Activated naive CD4-positive, alpha-beta T cell (primary cell): ENCODE data around the gene KISS1R.
"Not testable (repeated sequence)": the region's sequence is repeated elsewhere in the genome, so short reads cannot be mapped to it uniquely, and the experiment has no call there.

ENCODE experiments used
- DNase-seq, 4 experiments: peaks; one replicate each; lab custom pipeline; 2025; lab: John Stamatoyannopoulos, UW

Gene KISS1R

DNA sequence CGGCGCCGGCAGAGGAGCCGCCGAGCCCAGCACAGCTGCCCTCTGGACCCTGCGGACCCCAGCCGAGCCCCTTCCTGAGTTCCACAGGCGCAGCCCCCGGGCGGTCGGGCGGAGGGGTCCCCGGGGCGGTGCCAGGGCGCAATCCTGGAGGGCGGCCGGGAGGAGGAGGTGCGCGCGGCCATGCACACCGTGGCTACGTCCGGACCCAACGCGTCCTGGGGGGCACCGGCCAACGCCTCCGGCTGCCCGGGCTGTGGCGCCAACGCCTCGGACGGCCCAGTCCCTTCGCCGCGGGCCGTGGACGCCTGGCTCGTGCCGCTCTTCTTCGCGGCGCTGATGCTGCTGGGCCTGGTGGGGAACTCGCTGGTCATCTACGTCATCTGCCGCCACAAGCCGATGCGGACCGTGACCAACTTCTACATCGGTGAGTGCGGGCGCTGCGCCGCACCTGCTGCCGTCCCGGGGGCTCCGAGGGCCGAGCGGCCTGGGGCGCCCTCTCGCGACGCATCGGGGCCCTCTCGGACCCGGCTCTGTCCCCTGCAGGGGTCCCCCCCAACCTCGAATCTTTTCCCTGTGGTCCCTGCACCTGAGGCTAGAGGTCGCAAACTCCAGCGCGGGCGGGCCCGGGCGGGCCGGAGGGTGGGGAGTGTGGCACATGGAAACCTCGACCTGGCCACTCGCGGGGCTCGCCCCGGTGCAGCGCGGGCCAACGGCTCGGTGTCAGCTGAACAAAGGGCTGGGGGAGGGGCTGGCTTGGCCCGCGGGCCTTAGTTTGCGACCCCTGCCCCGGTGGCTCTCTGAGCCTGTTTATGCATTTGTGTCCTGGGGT lies at the start of gene KISS1R:
TSS of gene KISS1R (plus strand) at position 11 of the 829 bp plus-strand sequence. CDS start at position 181, 170 bp downstream.
- DNase-seq, result peak in 2 of 4 experiments; percentile 21 to 34

DNA sequence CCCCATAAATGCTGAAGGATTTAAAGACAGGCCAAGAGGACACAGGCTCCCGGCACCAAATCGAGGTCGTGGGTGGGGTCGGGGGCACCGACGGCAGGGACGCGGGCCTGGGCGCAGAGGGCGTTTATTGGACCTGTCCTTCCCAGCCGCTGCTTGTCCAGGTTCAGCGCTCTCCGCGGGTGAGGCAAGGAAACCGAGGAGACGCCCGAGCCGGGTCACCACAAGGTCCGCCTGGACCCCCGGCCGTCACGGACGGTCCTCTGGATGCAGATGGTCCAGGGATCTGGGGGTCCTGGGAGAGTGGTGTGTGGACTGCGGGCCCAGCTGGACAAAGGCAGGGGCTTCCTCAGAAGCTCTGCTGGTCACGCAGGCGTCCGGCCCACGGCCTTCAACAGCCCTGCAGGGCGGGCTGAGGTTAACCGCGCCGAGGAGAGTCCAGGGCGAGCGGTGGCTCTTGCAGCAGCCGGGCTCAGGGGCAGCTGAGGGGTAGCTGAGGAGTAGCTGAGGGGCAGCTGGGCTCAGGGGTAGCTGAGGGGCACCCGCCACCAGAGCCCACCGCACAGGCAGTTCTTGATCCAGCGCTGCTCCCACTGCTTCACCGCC lies 49.2 kb upstream of the KISS1R start:
- no peak for DNase-seq

DNA sequence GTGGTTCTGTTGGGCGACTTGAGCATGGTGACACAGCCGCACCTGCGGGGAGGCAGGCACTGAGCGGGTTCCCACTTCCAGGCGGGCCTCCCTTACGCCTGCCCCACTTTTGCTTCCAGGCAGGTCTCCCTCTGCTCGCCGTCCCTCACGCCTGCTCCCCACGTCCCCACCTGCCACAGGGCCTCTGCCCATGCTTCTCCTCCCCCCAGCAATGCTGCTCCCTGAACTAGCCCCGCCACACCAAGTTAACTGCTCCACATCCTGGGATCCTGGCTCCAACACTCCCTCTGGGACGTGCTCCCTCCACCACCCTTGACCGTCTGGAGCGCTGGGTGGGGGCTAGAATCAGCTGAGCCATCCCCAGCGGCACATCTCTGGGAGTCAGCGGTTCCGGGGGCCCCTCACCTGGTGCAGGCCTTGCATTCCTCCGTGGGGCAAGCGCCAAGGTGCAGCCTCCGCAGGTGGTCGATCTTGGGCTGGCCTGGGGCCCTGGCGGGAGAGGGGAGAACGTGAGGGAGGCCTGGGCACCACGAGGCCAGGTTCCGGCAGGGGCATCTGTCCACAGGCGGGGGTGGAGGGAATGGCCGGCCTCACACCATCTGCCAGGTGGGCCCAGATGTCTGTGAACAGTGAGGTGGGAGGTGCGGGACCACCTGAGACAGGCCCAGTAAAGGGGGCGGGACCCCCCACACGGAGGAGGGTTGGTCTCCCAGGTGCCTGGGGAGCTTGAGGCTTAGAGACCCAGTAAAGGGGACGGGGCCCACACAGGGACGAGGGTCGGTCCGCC lies 48.5 kb upstream of the KISS1R start:
- DNase-seq, result no peak

DNA sequence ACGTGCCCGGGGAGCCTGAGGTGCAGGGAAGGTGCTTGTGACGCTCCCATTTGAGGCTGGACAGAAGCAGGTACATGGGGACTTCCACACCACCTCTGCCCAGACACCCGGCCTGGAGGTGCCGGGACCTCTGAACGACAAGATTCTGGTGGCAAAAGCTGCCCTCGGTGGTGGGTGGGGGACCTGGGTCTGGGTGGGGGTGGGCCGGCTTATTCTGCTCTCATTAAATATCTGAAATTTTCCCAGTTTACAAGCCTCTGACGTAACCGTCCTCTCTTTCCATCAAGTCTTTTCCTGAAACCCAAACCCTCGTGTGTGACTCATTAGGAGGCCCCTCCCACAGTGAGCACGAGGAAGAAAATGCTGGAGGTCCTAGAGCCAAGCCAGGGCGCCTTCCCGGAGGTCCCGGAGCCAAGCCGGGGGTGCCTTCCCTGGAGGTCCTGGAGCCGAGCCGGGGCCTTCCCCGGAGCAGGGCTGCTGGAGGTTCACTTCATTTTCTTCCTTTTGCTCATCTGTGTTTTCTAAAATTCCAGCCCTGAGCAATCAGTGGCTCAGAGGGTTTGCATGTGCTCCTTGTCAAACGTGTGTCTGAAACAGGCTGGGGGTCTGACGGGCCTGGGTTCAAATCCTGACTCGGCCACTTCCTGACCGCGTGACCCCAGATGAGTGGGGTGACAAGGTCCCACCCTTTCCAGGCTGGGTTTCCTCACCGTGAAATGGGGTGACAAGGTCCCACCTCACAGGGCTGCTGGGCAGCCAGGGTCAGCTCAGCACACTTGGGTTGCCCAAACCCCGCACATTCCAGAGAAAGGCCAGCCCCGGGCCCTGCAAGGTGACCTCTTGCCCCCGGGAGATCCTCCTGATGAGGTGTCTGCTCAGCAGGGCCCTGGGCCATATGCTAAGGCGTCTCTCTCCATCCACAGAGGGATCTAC lies 47.6 kb upstream of the KISS1R start:
- no peak for DNase-seq

DNA sequence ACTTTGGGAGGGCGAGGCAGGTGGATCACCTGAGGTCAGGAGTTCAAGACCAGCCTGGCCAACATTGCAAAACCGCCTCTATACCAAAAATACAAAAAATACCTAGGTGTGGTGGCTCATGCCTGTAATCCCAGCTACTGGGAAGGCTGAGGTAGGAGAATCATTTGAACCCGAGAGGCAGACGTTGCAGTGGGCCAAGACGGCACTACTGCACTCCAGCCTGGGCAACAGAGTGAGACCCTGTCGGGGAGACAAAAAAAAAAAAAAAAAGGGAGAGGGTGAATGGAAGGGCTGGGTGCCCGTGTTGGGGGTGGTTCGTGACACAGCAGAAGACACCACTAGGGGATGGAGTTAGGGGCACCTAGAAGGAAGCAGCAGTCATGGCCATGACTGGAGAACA lies 46.8 kb upstream of the KISS1R start:
- DNase-seq, result no peak

DNA sequence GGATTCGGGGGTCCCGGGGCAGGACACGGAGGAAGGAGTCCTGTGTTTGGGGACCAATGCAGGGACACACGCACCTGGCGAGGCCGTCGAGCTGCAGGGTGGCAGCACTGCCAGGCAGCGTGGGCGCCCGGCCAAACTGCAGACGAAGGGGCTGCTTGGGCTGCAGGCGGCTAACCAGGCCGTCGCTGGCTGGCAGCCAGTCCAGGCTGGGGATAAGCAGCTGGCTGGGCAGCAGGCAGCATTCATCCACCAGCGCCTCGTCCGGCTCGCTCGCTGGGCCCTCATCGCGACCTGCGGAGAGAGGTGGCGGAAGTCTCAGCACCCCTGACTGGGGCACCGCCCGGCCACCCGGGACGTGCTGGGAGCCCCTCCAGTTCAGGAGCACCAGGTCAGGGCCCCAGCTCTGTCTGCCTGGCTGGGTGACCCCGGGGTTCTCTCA lies 46.2 kb upstream of the KISS1R start:
- no peak for DNase-seq

DNA sequence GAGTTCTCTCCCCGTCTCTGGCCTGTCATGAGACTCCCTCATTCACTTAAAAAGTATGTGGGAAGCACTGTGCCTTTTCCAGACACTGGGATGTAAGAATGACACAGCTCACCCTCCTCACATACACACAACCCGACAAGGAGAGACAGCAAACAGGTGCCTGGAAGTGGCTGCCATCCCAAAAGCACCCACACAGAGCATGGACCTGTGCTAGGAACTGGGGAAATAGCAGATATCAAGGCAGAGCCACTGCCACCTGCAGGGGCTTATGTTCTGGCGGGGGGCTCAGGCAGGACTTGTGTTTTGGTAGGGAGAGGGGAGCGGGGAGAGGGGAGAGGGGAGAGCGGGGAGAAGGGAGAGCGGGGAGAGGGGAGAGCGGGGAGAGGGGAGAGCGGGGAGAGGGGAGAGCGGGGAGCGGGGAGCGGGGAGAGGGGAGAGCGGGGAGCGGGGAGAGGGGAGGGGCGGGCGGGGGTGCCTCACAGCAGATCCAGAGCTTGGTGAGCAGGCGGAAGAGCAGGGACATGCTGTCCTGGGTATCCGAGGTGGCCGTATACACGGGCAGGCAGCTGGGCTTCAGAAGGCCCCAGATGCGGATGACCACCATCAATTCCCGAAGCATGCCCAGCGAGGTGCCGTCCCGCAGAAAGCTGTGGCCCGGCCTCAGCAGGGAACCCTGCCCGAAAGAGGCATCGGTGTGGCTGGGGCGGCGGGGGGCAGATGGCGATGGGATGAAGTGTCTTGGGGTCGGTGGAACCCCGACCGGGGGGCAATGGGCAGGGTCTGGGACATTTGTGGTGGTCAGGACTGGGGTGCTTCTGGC lies 45.5 kb upstream of the KISS1R start:
- DNase-seq, result no peak

DNA sequence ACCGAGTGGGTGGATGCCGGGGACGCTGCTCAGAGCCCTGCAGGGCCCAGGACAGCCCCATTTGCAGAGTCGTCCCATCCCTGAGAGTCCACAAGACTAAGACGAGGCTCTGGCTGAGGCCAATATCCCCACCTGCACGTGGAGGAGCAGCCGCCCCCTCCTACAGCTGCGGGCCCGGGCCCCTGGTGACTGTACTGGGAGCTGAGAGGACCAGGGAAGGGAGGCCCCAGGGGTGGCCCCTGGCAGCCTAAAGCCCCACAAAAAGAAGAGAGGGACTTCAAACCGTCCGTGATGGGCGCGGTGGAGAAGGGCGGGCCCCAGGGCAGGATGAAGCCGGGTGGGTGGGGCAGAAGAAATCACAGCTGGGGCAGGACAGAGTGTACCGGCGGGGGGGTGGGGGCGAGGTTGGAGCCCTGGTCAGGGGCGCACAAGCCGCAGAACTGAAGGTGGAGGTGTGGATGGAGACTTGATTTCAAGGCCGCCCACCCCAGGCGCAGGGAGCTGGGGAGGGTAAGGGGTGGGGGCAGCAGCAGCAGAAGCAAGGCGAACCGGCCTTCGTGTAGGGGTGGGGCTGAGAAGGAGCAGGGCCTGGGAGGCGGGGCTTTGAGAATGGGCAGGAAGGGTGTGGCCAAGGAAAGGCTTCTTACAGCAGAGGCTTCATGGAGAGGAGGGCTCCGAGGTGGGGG lies 44.7 kb upstream of the KISS1R start:
- peak in 3 of 4 experiments; percentile 27 to 77 (median 73) for DNase-seq

DNA sequence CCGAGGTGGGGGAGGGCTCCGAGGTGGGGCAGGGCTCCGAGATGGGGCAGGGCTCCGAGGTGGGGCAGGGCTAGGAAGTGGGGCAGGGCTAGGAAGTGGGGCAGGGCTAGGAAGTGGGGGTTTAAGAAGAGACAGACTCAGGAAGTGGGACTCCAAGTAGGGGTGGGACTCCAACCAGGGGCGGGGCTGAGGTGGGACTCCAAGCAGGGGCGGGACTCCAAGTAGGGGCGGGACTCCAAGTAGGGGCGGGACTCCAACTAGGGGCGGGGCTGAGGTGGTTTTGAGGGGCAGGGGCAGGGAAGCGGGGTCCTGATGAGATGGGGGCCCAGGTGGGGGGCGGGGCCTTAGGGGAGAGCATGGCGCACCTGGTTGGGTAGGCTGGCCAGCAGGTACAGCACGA lies 44.0 kb upstream of the KISS1R start:
- DNase-seq, result peak in 3 of 4 experiments; percentile 17 to 82 (median 73)

DNA sequence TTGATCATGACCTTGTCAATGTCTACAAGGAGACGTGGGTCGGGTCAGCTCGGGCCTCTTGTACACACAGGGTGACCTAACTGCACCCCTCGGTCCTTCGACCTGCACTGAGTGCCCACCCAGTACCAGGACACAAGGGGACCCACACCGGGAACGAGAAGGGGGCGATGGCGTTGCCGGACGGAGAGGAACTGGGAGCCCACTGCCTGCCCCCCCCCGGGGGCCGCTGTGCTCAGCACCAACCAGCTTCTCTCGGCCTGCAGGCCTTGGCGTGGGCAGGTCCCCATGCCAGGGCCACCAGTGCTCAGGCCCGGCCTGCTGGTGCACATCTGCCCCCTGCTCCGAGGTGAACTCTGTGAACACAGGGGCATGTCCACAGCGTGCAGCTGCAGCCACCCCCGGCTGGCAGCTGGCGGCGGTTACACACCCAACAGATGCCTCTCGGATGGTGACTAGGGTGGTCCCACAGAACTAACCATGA lies 43.5 kb upstream of the KISS1R start:
- no peak for DNase-seq

DNA sequence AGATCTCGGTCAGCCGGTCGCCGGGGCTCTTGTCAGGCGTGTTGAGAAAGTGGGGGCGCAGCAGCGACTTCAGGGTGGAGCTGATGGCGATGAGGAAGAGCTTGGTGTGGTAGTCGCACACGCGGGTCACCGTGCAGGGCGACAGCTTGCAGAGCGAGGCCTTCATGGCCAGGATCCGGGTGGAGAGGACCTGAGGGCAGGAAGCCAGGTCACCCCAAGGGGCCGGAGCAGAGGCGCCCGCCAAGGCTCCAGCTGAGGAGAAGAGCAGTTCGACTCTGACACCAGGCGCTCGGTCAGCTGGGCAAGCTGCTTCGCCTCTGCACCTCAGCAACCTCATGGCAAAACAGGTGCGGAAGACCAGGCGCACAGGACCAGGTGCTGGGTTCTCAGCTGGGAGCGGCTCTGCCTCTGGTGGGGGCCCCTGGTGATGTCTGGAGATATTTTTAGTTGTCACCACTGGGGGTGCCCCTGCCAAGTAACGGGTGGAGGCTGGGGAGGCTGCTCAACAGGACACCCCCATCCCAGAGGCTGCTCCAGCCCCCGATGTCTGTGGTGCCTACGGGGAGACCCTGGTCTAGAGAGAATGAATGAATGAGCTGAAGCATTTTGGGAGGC lies 41.8 kb upstream of the KISS1R start:
- DNase-seq, result no peak

DNA sequence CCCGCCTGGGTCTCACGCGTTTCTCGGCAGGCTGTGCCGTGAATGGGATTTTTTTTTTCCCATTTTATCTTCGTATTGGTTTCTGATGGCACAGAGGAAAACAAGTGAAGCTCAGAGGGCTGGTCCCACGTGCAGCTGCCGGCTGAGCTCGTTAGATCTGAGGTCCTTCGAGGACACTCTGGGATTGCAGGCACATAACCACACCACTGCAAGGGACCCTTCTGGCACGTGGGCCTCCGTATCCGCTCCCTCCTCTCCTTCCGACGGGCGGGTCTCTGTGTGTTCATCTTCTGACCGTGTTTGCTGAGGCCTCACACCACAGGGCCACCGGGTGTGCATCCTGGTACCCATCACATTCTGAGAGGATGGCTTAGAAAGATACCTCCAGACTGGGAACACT lies 41.0 kb upstream of the KISS1R start:
- no peak for DNase-seq

DNA sequence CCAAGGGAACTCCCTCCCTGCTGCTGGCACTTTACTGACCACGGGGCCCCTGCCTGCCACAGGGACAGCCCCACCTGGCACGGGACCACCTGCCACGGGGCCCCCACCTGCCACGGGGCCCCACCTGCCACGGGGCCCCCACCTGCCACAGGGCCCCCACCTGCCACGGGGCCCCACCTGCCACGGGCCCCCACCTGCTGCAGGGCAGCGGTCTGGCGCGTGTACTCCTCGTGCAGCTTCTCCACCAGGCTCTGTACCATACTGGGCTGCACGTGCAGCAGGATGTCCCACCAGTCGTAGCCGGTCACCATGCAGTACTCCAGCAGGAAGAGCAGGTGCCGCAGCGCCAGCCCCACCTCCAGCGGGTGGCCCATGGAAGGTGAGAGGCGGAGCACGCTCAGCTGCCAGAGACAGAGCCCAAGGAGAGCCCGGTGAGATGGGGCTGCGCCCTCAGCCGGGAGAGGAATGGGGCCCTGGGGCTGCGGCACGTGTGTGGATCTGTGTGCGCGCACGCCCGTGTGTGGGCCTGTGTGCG lies 40.3 kb upstream of the KISS1R start:
- DNase-seq, result no peak

DNA sequence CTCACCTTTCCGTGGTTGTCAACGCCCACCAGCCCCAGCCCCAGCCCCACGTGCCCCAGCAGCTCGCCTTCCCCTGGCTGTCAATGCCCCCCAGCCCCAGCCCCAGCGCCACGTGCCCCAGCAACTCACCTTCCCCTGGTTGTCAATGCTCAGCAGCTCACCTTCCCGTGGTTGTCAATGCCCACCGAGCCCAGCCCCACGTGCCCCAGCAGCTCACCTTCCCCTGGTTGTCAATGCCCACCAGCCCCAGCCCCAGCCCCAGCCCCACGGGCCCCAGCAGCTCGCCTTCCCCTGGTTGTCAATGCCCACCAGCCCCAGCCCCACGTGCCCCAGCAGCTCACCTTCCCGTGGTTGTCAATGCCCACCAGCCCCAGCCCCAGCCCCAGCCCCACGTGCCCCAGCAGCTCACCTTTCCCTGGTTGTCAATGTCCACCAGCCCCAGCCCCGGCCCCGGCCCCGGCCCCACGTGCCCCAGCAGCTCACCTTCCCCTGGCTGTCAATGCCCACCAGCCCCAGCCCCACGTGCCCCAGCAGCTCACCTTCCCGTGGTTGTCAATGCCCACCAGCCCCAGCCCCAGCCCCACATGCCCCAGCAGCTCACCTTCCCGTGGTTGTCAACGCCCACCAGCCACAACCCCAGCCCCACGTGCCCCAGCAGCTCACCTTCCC lies 39.0 kb upstream of the KISS1R start:
- not testable (repeated sequence) for DNase-seq

DNA sequence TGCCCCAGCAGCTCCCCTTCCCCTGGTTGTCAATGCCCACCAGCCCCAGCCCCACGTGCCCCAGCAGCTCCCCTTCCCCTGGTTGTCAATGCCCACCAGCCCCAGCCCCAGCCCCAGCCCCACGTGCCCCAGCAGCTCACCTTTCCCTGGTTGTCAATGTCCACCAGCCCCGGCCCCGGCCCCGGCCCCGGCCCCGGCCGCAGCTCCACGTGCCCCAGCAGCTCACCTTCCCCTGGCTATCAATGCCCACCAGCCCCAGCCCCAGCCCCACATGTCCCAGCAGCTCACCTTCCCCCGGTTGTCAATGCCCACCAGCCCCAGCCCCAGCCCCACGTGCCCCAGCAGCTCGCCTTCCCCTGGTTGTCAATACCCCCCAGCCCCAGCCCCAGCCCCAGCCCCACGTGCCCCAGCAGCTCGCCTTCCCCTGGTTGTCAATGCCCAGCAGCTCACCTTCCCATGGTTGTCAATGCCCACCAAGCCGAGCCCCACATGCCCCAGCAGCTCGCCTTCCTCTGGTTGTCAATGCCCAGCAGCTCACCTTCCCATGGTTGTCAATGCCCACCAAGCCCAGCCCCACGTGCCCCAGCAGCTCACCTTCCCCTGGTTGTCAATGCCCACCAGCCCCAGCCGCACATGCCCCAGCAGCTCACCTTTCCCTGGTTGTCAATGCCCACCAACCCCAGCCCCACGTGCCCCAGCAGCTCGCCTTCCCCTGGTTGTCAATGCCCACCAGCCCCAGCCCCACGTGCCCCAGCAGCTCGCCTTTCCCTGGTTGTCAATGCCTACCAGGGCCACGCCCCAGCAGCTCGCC lies 38.2 kb upstream of the KISS1R start:
- DNase-seq, result not testable (repeated sequence)

DNA sequence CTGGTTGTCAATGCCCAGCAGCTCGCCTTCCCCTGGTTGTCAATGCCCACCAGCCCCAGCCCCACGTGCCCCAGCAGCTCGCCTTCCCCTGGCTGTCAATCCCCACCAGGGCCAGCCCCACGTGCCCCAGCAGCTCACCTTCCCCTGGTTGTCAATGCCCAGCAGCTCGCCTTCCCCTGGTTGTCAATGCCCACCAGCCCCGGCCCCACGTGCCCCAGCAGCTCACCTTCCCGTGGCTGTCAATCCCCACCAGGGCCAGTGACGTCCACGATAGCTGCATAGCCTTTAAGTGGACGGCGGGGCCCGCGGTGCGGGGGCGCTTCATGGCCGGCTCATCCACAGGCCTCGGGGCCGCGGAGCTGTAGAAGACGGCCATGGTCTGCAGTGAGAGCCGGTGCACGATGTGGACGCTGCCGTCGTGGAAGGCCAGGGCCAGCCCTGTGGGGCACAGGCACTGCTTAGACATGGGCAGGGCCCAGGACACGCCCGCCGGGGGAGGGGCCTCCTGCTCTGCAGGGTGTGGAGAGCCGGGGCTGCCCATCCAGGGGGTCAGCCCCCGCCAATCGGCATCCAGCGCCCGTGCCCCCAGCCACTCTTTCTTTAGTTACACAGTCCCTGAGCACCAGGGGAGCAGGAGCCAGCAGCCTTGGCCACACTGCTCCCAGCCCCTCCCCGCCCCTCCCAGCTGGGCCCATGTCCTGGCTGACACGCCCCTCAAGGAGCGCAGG lies 37.3 kb upstream of the KISS1R start:
- DNase-seq, result no peak
